Gastroesophageal sphincter (tissue), 3 donors: ENCODE results near the gene ZPBP2.

Experiments used
- CTCF ChIP-seq, 4 experiments: fragments of 200-600 bp in 2 of 4; fragments of 450-650 bp in 2 of 4; sonication (generic) in 1 of 4; IDR thresholded peaks; one replicate each; pipeline ENCODE4 v1.5.1; 2017 to 2019; ENCODE audit warnings: antibody characterized with exemption in 4 of 4, mild to moderate bottlenecking in 2 of 4, moderate library complexity in 2 of 4
- EP300 ChIP-seq: sonication (generic); formaldehyde crosslinking; IDR thresholded peaks from one replicate; pipeline ENCODE4 v1.6.1; 2017; ENCODE audit warnings: antibody characterized with exemption, mild to moderate bottlenecking
- POLR2A ChIP-seq, 2 donors: fragments of 450-650 bp; IDR thresholded peaks; one replicate each; pipeline ENCODE4 v1.6.1; 2017; ENCODE audit warnings: antibody characterized with exemption in 2 of 2, mild to moderate bottlenecking in 2 of 2, moderate library complexity in 1 of 2
- POLR2AphosphoS5 ChIP-seq: sonication (generic); formaldehyde crosslinking; IDR thresholded peaks from one replicate; pipeline ENCODE4 v1.6.1; 2017; ENCODE audit warnings: antibody characterized with exemption

GRCh38 chr17:39920218-39921210, 52.5 kb downstream of the ZPBP2 start:
- no peak for TF ChIP-seq POLR2AphosphoS5
- TF ChIP-seq CTCF (IDR thresholded peaks at IDR 0.05), result no peak
- TF ChIP-seq POLR2A (IDR thresholded peaks at IDR 0.05), result no peak
- no peak for TF ChIP-seq EP300
